ENCODE measurements around the gene UBALD1.

UBALD1 gene

DNA sequence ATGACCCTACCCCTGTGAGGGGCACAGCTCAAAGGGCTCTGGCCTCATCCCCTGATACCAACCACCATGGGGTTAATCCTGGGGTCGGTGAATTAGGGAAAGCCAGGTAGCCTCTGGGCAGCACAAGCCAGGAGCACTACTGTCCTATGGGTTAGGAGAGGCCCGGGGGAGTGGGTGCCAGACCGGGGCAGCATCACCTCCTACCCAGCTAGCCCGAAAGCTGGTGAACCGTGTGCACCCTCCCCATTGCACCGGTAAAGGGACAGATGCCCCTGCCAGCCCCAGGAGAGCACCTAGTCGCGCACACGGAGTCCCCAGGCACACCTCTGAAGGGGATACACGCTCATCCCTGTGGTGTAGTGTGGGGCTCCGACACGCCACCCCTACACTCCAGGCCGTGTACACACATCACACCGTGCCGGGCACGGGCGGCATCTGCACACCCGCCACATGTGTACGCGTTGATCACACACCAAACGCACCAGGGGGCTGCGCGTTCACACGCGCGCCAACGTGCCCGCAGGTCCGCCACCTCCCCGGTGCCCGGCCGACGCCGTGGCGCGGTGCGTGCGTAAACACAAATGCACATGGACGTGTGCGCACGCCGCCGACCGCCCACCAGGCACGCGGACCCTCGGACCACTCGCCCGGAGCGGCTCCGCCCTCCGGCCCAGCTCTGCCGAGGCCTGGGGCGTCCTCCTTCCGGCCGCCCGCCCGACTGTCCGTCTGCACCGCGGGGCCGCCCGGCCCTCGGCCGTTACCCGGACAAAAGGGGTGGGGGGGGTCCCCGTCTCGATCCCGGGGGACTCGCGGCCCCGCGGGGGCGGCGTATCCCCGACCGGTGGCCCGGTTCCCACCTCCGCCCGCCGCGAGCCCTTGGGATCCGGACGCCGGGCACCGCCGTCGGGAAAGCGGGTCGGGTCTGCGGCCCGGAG, 785 bp downstream of the UBALD1 start:
- no peak for DNase-seq

DNA sequence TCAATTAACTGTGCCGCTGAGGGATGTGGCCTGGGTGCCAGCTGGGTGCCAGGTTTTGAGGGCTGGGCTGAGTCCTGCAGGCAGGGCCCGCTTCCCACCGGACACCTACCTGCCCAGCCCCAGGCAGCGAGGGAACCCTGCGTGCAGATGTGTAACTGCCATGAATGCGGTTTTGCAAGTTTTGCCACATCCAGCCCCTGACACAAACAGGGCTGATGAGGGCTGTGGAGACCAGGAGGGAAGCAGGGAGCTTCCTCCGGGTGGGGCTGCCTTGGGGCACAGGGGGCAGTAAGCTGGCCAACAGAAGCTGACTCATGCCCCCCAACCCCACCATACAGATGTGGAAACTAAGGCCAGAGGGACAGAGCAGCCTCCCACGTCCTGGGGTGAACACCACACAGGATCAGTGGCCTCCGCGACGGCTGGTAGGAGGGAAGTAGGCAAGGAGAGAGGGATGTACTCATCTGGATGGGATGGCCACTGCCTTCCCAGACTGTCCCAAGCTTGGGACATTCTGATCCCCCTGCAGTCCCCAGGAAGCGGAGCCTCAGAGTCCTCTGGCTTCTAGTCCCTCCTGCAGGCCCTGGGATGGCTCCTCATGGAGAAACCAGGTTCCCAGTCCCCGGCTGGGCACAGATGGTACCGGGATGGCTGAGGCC, 1.6 kb downstream of the UBALD1 start:
- no peak for DNase-seq

DNA sequence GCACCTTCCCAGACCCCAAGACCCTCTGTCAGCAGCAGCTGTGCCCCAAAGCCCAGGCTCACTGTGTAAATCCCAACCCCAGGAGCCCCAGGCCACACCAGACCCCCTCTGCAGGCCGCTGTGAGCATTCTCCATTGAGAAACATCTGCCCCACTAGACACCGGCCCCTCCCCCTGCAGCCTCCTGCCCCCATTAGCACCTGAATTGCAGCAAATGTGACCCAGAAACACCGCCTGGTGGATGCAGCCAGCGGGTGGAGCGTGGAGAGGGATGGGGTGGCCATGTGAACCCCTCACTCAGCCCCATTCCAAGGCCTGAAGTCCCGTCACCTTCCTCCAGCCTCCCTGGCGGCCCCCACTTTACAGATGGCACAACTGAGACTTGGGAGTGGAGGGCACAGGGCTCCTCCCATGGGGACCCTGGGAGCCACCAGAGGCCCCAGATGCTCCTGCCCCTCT, 2.2 kb downstream of the UBALD1 start:
- no peak for DNase-seq

DNA sequence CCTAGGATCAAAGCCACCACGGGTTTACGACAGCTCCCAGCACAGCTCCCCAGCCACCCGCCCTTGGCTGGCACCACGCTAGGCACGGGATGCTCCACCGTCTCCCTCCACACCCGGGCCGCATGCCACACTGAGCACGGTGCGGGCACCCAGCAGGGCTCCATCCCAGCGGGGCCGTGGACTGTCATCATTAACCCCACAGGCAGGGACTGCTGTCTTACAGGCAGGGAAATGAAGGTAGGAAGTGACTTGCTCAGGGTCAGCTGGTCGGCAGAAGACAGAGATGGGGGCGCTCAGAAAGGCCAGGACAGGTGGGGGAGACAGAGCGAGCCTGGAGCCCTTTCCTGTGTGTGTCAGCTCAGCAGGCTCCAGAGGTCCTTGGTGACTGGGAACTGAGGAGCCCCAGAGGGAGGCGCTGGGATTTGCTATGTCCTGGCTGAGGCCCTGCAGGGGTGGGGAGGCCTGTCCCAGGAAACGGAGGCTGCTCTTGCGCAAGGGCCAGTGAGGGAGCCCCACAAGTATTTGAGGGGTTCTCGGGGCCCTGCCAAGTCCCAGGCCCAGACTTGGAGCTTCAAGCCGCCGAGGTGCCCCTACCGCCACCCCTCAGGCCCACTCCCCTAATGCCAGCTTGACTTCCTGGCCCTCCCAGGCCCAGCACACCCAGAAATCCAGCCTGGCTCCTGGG, 3.2 kb downstream of the UBALD1 start:
- no peak for DNase-seq

DNA sequence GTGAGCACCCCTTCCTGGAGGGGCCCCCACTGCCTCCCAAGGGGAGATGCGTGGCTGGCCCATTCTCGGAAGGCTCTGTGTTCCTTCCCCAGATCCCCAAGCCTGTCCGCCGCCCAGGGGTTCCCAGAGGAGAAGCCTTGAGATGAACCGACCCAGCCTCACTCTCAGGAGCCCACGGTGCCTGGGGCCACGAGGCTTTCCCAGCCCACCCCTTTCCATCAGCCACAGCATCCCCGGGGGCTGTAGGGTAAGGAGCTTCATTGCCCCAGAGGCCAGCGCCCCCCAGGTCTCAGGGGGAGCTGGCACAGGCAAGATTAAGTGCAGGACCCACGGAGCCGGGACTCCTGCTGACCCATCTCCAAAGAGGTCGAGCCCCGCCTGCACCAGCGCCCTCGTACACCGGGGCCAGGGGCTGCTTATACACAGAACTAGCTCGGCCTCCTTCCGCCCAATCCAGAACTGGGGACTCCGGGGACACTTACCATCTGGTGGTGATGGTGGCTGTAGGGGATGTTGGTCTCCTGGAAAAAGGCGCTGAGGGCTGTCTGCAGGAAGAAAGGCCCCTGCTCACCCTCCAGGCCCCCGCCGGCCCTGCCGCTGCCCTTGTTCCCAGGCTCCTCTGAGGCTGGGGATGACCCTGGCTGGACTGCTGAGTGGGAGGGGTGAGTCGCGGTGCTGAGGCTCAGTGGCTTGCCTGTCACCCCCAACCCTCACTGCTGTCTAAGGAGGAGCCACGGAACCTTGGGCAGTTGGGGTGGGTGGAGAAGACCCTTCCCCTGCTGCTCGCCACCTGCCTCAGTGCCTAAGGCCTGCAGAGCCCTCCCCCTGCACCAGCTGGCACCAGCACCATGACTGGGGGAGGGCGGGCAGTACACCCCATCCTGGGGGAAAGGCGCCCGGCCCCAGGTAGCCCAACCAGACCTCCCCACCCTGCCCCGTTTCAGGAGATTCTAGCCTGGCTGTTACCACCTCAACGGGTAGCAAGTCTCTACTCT, 4.4 kb downstream of the UBALD1 start:
- DNase-seq, result no peak

DNA sequence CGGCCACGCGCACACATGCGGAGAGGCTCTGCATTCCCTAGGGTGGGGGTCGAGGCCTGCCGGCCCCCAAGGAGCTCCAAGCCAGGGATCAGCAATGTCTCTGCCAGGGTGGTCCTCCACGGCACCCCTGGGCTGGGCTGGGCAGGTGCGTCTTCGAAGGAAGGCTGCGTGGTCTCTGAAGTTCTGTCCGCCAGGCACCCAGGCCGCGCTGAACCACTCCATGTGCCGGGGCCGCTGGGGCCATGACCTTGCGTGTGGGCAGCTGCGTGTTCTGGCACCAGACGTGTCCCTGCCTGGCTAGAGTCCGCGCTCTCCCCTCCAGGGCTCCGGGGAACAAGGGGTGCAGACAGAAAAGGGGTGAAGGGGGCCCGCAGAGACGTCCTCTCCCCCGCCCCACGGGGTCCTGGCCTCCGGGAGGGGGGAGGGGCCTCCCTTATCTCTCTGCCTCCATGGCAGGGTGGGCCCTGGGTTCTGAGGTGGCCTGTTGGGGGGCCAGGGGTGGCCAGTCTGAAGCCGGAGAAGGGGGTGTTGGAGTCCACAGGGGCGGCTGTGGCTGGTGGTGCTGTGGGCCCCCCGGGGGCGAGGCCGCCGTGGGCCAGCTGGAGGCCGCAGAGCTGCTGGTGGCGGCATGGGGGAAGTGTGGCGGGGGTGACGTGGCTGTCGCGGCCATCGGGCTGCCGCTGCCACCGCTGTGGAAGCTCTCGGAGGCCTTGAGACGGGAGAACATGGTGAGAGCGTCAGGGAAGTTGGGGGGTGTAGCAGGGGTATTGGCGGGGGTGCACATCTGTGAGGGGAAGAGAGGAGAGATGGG, 5.3 kb downstream of the UBALD1 start:
- DNase-seq, result no peak

DNA sequence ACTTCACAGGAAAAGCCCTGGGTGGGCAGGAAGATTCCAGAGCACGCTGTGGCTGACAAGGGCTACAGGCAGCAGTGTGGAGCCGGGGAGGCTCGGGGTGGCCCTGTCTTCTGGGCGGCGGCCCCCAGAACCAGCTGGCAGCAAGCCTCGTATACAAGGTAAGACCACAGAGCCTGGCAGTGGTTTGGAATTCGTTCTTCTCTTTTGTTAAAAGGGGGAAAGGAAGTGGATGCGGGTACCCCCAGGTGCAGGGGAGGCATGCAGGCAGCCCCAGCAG, 6.0 kb downstream of the UBALD1 start:
- no peak for DNase-seq

DNA sequence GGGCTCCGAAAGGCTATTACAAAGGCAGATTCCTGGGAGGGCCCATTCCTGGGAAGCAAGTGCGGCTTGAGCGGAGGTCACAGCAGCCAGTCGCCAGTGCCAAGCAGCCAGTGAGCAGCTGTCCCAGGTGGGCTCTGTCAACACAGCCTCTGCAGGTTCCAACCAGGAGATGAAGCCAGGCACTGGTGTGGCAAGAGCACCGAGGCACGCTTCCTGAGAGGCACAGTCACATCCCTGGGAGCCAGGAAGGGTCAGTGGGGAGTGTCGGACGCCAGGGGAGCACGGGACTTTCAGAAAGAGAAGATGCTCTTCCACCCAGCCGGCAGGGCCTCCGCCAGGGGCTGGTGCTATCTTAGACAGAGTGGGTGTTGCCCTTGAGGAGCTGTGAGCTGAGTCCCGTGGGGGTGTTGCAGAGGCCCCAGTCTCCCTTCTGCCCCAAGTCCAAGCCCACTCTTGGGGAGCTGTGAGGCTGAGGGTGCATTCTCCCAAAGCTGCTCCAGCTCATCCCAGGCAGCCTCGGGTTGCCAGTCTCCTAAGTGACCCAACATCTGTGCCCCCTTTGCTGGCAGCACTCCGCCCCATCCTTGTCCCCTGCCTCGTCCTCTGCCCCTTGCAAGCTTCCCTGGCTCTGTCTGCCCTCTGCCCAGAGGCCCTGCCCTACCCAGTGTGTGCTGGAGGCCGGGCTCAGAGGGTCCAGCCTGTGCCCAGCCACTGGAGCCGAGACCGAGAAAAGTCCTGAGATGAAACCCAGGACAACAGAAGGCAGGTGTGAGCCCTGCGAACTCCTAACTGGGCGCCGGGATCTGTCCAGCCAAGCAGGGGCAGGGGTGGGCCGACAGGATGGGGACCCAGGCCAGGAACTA, 6.6 kb downstream of the UBALD1 start:
- DNase-seq, result no peak

DNA sequence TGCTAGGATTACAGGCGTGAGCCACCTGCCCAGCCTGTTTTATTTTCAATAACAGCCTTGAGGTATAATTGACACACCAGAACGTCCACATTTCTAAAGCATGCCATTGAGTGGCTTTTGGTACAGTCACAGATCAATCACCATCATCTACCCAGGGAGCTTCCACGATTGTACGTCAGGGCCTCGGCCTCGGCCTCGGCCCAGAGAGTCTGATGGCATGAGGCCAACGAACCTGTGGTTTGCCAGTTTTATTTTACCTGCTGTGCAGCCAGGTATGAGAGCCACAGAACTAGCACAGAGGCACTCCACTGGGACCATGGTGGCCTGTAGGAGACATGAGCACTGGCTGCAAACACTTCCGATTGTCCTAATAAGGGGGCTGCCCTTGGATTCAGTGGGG, 8.3 kb downstream of the UBALD1 start:
- DNase-seq, result no peak

DNA sequence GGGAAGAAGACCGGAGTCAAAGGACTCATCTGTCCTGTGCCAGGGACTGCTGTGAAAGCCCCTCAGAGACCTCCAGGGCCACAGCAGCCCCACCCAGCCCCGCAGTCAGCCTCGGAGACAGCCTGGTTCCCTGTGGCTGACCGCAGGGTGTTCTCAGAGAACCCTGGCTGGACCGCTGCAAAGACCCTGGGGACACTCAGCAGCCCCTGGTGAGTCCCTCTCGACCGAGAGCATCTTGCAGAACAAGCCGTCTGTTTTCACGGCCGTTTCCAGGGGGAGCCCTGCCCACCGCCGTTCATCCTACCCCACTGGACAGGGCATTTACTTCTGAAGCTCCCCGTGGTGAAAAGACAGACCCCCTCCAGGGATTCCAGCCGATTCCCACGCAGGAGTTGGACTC, 10.3 kb downstream of the UBALD1 start:
- DNase-seq, result no peak

DNA sequence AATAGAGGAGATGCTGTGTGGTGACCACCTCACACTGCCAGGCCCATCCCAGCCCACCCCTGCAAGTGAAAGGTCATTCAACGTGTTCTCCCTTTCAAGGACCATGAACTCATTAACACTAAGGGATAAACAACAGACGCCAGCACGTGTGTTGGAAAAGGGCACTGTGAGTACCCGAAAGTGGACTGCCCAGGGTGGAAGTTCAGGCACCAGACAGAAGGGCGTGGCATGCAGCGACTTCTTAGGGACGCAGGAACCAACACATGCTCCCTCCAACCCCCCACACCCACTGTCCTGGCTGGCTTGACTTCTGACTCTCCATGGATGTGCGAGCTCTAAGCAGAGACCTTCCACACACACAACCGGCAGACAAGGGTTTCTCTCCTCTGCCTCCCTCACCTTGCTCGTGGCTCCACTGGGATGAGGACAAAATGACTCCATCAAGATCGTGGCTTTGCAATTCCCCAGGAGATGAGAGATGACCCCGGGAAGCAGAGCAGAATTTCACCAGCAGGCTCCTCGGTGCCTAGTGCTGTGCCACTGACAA, 11.0 kb downstream of the UBALD1 start:
- DNase-seq, result no peak

DNA sequence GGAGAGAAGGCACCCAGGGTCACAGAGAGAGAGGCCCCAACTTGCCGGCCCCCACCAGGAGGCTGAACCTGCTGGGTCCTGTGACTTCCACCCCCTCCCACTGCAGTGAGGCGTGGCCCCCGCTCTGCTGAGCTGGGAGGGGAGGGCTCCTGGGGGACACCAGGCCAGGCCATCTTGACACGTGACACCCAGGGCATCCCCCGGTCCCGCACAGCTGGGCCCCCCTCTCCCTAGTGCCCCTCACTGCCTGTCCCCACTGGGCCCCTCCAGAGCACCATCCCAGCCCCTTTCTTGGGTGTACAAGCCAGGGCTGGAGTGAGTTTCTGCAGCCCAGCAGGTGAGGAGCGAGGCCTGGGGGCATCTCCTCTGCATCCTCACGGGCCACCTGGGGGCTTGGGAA, 12.4 kb downstream of the UBALD1 start:
- no peak for DNase-seq

DNA sequence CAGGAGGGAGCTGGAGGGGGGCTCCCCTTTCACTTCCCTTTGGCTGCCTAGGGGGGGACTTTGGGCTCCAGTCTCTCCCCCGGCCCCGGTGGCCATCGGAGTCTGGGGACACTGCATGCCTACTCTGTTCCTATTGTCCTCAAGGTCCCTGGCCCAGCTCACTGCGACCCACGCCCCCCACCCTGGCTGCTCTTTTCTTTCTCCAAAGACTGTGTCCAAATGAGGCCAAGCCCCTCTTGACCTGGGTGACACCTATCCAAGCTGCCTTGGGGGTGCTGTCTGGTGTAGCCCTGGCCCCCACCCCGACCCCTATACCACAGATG, 12.9 kb downstream of the UBALD1 start:
- no peak for DNase-seq

DNA sequence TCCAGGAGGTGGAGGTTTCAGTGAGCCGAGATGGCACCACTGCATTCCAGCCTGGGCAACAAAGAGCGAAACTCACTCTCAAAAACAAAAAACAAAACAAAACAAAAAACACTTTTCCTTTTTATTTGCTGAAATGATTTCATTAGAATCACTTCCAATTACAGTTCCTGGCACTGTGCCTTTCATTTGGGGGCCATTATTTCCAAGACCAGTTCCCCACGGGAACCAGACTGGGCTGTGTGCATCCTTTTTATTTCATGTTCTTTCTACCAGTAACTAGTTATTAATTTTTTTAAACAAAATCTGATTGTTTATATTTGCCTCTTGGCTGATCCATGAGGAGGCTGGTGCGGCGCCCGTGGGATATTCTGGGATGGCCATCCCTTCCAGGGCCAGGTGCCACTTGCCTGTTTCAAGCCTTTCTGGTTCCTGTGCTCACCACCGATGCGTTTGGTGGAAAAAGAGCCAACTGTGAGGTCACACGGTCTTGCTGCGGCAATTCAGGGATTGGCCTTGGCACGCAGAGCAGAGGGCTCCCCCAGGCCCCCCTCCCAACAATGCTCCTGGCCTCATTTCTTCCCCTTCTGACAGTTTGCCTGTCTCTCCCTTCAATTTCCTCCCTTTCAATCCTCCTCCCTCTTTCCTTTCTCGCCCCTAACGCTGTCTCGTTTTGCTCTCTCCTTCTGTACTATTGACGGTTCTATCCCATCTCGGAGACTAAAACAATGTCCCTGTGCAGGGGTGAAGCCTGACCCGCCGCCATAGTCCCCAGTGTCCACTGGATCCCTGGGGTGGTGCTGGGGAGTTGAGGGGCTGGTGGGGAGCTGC, 13.4 kb downstream of the UBALD1 start:
- no peak for DNase-seq

DNA sequence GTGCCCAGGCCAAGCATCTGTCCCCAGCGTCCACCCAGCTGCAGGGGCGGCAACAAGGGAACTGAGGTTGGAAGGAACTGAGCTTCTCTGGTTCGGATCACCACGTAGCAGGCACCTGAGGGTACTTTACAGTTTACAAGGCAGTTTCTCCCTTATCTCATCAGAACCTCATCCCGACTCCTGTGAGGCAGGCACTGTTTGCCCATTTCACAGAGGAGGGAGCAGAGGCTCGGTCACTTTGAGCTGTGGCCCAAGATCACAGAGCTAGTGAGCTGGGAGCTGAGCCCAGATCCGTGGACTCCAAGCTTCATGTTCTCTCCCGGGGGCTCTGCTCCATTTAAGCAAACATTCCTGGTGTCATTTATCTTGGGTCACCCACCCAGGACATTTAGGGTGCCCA, 15.1 kb downstream of the UBALD1 start:
- no peak for DNase-seq

DNA sequence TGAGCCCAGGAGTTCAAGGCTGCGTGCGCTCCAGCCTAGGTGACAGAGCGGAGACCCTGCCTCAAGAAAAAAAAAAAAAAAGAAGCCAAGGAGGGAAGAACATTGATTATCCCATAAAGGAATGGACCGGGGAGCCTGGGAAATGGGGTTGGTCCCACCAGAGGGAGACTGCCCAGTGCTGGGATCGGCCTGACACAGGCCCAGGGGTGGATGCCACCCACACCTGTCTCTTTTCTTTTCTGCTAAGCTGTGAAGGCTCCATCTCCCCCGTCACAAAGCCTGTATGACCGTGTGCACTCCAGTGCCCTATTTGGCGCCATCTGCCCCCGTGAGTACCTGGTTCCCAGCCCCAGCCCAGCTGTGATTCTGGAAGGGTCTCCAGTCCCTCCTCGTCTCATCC, 15.7 kb downstream of the UBALD1 start:
- no peak for DNase-seq

DNA sequence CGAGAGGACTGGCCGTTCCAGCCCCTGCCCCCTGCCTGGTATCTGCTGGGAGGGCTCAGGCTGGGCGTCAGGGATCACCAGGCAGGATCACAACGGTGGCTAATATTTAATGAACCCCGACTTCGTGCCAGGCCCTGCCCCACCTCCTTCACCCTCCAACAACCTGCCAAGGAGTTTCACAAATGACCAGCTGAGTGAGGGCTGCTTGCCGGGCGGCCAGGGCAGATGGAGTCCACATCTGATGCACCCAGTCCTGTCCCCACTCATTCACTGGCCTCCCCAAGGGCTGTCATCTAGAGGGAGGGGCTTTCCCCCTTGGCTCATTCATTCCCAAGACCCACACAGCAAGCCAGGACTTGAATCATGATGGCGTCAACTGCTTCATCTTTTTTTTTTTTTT, 17.5 kb downstream of the UBALD1 start:
- DNase-seq, result no peak

DNA sequence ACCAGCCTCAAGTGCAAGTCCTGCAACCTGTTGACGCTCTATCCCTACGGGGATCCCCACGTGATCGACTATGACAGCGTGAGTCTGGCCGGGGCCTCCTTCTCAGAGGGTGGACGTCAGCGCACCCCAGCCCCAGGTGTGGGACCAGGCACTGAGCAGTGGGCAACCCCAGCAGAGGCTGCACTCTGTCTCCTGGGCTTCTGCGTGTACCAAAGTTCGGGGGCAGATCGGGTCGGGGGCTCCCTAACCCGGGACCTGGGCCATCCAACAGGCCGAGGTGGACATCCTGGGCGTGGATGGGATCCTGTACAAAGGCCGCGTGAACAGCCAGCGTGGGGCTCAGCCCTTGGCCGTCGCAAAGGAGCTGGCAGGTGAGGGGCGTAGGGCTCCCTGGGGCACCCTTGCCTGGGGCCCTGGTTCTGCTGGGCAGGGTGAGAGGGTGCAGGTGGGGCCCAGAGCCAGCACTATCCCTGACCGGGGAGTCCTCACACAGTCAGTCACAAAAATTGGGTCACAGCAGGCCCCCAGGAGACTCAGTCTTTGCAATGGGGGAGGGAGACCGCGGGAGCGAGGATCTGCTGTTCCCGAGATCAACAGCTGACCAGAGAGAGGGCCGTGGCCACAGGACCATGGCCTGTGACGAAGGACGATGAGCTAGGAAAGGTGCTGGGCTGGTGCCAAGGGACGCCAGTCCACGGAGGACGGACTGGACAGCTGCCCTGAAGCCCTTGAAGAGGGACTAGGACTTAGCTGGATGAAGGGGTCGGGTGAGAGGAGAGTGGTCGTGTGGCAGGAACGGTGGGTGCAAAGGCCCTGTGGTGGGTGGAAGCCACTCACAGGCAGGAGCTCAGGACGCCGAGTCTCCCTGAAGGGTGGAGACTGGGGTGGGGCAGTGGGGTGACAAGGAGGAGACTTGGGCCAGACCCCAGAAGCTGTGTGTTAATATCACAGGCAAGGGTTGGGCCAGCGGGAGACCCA, 20.0 kb downstream of the UBALD1 start:
- DNase-seq, result no peak

DNA sequence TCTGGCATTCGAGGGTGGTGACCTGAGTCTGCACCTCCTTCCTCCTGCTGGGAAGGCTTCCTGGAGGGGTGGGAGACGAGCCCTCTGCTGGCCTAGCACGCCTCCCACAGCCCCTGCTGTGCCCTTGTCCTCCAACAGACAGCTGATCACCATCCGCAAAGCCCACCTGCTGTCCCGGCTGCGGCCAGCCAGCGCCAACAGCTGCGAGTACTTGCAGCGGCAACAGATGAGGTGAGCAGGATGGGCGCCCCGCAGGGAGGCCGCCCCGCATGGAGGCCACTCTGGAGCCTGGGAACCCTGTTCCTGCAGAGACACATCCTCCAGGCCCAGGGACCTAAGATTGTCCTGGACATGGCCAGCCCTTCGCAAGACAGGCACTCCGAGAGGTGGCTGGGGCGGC, 21.6 kb downstream of the UBALD1 start:
- no peak for DNase-seq

Data from NCI-H1436 (cell line).